Fibroblast of skin of scalp (primary cell): ENCODE measurements around the gene INTS7.
"Not testable (repeated sequence)": the region's sequence is repeated elsewhere in the genome, so short reads cannot be mapped to it uniquely, and the experiment has no call there.

Source experiments
- DNase-seq: peaks from one replicate; pipeline ENCODE4 v3.0.0-alpha.2; 2013

INTS7 gene

DNA sequence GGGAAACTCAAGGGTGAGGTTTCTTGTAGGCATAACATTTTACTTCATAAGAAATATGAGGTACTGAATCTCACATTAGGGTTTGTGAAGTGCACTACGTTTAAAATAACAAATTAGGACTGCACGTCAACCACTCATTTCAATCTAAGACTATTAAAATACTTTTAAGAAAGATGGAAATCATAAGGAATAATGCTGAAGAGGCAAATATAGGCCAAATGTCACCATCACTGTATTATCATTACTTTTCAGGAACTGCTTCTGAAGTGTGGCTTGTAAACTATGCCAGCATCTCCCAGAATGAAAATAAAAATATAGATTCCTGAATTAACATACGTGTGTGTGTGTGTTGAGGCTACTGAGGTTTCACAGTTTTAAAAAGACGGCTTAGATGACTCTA is 56.8 kb downstream of the INTS7 start:
- no peak for DNase-seq

DNA sequence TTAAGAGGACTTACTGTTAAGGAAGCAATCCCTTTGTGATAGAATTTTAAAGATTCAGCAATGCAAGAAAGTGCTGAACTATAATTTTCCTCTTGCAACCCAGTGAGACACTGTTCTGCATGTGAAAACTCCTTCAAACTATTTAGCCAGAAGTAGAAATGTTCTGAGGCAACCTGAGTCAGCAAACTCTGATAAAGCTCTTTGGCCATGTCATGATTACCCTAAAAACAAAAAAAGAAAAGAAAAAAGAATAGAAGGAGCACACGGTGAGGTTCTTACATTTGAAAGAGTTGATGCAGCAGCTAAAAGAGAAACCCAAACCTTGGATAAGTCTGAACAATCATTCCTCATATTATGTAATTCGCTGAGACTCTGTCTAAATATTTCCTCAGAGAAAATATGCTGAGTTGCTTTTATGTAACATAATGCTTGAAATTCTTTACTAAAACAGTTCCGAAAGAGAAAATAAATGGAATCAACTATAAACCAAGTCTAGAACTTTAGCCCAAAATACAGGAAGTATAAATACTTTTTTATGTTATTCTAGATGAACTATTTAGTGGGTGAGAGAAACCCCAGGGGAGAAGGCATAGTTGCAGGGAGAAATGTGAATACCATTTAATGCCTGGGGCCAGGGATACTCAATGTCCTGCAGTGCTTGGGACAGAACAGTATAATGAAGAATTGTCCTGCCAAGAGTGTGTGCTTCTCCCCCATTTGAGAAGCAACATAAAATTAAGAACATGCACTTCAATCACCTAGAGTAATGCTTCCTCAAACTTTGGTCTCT is 60.0 kb downstream of the INTS7 start:
- DNase-seq, result peak; percentile 64

DNA sequence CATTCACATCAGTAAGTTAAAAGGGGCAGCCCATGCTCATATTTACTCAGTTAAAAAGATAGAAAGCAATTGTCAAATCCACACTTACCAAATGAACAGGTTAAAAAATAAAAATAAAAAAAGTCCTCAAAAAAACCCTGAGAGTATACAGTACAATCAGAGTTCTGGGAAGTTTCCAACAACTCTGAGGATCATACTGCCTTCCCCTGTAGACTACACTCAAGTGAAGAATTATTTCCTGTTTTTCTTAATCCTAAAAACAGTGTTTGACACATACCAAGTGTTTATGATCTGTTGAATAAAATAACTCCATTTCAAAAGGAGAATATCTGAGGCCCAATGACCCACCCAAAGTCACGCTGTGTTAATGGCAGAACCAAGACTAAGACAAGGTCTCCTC is 61.8 kb downstream of the INTS7 start:
- no peak for DNase-seq

- DNase-seq, result no peak
These were observed 67.0 kb downstream of the INTS7 start for GRCh38 chr1:211968200-211968834.

- DNase-seq, result no peak
These were observed 67.7 kb downstream of the INTS7 start for GRCh38 chr1:211967704-211968103.

DNA sequence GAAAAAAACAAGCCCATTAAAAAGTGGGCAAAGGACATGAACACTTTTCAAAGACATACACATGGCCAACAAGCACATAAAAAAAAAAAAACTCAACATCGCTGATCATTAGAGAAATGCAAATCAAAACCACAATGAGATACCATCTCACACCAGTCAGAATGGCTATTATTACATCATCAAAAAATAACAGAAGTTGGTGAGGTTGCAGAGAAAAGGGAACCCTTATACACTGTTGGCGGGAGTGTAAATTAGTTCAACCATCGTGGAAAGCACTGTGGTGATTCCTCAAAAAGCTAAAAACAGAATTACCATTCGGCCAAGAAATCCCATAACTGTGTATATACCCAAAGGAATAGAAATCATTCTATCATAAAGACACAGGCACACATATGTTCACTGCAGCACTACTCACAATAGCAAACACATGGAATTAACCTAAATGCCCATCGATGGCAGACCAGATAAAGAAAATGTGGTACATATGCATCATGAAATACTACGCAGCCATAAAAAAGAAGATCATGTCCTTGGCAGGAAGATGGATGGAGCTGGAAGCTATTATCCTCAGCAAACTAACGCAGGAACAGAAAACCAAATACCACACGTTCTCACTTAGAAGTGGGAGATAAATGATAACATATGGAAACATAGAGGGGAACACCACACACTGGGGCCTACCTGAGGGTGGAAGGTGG is 70.1 kb downstream of the INTS7 start:
- DNase-seq, result no peak

DNA sequence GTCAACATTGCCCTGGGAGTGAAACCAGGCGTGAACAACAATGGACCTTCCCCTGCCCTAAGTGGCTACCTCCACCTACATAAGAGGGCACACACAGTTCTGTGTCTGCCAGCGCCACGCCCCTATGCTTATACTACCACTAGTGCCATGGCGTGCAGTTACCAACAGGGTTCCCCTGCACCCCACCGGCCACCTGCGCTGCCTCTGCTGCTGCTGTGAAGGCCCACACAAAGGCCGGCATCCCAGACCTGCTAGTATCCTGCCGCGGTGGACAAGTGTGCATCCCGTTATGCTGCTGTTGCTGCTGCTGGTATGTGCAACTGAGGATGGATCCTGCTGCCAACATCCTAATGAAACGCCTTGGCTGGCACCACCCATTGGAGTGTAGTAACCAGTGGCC is 75.7 kb downstream of the INTS7 start:
- DNase-seq, result no peak

DNA sequence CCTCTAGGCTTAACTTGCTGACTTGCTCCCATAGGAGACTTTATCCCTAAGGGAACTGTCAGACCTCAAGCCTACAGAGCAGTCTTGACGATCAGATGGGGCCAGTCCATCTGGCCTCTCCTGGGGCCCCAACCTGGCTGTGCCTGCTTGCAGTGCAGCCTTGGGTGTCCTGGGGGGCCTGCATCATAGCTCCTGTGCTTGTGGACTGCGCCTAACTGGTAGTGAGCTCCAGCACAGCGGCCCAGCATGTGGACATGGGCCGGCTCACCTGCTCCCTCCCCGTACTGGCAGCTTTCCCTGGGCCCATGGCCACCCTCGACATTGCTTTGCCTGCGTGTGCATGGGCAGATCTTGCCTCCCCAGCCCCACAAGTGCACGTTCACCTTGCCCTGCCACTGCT is 76.1 kb downstream of the INTS7 start:
- DNase-seq, result no peak

DNA sequence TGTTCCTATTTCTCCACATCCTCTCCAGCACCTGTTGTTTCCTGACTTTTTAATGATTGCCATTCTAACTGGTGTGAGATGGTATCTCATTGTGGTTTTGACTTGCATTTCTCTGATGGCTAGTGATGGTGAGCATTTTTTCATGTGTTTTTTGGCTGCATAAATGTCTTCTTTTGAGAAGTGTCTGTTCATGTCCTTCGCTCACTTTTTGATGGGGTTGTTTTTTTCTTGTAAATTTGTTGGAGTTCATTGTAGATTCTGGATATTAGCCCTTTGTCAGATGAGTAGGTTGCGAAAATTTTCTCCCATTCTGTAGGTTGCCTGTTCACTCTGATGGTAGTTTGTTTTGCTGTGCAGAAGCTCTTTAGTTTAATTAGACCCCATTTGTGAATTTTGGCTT is 81.3 kb downstream of the INTS7 start:
- not testable (repeated sequence) for DNase-seq

GRCh38 chr1:211953543-211953942 is 81.8 kb downstream of the INTS7 start:
- not testable (repeated sequence) for DNase-seq

DNA sequence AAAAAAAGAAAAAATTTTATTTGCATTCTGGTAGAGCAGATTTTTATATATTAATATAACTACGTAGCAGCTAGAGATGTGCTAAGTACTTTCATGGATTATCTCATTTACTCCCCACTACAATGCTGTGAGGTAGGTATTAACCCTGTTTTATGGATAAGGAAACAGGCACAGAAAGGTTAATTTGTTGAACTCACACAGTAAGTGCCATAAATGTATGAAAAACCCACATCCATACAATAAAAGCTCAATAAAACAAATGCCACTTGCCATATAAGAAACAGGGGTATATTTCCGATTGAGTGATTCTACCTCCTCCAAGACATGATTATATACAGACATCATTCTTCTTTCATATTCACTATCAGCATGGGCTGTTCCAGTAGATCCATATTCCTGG is 83.1 kb downstream of the INTS7 start:
- DNase-seq, result no peak

DNA sequence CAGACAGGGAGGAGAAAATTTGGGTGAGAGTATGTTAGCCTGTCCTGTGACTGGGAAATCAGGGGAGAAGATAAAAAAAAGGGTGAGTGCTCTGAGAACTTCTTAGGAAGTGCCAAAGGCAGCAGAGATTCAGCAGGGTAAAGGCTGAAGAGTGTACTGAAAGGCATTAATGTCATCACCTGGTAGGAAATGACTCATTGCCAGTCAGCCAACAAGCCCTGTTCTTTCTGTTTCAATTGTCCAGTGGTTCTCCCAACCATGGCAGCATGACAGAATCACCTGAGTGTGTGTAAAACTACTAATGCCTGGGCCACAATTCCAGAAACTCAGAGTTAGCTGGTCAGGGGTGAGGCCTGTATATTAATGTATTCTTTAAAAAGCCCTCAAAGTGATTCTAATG is 83.5 kb downstream of the INTS7 start:
- no peak for DNase-seq

DNA sequence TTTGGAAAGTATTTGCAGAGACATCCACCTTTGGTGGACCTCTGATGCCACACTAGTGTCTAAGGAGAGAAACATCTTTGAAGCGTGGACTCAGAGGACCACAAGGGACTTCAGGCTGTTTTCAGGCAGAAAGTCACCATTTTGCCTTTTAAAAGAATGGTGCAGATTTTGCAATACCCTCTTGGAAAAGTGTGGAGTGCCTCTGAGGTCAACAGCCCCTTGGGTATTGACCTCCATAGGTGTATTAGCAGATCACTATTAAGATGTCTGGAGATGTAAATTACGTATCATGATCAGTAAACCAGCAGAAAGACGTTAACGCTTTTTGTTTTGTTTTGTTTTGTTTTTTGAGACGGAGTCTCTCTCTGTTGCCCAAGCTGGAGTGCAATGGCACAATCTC is 87.0 kb downstream of the INTS7 start:
- no peak for DNase-seq

DNA sequence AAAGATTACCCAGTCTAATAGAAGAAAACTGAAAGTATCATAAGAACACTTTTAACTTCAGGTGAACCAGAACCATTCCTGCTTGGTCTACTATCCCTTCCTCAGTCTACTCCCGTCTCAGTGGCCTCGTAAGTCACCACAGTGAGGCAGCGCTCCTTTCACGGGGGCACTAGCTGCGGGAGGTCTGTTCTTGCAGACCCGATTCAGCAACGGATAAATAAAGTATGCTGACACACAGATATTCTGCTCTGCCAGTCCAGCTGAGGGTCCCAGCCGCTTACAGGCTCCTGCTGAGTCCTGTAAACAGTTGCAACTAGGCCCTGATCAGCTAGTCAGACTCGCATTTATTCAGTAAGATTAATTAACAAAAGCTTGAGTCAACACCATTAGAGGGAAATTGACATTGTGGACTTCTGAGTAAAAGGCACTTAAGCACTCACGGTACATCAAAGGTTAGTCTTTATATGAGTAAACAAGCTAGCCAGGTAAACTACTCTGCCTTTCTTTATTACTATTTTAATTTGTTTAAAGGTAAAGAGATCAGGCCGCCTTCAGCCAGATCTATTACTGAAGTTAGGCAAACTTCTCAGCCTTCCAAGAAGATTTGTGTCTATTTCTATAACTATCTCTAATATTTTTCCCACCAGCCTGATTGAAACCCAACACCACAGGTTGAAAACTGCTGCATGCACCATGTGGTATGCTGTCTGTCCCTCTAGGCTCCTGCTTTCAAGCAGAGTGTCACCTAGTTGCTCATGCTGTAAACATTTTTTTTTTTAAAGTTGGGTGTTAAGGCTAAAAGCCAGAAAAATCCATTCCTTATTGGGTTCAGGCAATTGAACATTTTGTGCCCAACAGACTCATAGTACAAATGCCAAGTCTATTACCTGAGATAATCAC is 87.7 kb downstream of the INTS7 start:
- DNase-seq, result no peak

DNA sequence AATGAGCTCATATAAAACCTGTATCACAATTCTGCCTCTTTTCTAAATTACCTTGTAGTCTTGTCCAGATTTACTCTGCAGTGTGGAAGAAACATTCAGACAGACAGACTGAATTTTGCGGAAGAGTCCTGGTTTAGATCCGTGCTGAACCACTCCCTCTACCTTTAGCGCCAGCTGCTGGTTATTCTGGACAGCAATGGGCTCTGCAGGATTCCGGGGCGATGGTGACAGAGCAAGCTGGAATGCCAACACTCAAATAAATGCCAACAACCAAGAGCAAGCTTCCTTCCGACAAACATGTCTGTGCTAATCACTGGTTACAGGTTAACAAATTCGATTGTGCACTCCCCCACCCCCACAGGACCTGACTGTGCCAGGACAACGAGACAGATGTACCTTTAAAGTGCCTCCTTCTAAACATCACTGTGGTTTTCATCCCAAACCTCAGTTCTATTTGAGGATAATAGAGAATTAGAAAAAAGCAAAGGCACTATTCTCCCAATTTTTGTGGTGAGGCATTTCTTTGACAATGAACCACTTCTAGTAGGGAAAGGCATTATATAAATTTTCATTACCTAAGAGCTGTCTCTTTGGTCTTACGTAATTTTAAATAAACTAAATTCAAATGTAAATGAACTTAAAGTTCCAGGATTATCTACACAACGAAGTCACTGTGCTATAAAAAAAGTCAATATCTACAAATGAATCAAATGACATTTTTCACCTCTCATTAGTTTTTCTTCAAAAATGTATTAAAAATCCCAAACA is 90.4 kb downstream of the INTS7 start:
- peak; percentile 45 for DNase-seq

GRCh38 chr1:211942583-211942982 is 92.8 kb downstream of the INTS7 start:
- no peak for DNase-seq

- DNase-seq, result no peak
These were observed 95.4 kb downstream of the INTS7 start for GRCh38 chr1:211939876-211940468.

DNA sequence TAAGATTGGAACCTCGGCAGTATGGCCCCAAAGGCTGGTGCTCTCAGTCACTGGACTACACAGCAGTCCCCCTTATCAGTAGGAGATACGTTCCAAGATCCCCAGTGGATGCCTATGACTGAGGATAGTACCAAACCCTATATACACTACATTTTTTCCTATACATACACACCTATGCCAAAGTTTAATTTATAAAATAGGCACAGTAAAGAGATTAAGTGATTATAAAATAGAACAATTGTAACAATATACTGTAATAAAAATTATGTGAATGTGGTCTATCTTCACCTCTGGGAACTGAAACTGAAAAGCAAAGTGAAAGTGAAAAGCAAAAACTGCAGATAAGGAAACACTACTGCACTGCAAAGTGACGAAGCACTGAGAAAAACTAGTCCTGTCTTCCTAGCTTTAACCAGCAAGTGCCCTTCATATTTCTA is 96.8 kb downstream of the INTS7 start:
- DNase-seq, result no peak

- DNase-seq, result not testable (repeated sequence)
These were observed 97.9 kb downstream of the INTS7 start for GRCh38 chr1:211937422-211937821.

DNA sequence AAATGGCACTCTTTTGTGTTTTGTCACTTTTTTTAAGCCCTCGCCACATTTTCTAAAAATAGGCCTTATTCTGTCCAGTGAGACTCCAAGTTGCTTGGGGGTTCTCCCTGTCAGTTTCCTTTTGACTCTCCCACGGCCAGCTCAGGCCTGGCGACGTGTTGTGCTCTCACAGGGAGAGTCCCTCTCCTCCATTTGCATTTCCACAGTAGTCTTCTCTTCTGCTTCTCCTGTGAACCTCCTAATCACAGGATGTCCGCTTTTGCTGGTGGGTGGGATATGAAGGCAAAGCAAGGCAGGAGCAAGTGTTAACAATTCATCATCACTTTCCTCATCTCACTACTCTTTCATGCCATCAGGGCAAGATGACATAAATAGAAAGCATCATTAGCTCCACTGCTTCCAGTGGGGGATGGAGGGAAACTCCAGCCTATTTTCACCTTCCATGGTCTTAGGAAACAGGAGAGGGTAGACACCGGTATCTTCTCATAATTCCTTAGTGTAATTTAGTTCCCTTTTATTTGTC is 99.8 kb downstream of the INTS7 start:
- no peak for DNase-seq
